Gastrocnemius medialis (tissue), 4 donors: ENCODE results near the gene GSTA4. TPM values are rescaled to one million over a fixed set of nuclear protein-coding genes. Genes with fewer than 3 reads are reported as not detected.
"Not testable (repeated sequence)": the region's sequence is repeated elsewhere in the genome, so short reads cannot be mapped to it uniquely, and the experiment has no call there.

ENCODE experiments used
- ATAC-seq, 2 donors: fragments of 150-250 bp; one replicate each; pipeline ENCODE4 v1.9.1; 2016
- DNase-seq, 2 donors: peaks; one replicate each; pipeline ENCODE4 v3.0.0-alpha.2; 2019
- H3K27ac ChIP-seq, 4 donors: fragments of 200-600 bp; sonication (generic); 1 replicate in 1 of 4; 2 replicates in 3 of 4; pipeline ENCODE4 v1.5.1; 2016 to 2018; ENCODE audit warnings: mild to moderate bottlenecking in 2 of 4, moderate library complexity in 1 of 4
- H3K27me3 ChIP-seq, 3 donors: fragments of 200-600 bp; sonication (generic) in 2 of 3; 1 replicate in 1 of 3; 2 replicates in 2 of 3; pipeline versions ENCODE4 v1.5.1 to v1.6.0; 2016 to 2019; ENCODE audit warnings: mild to moderate bottlenecking in 1 of 3, moderate library complexity in 1 of 3
- H3K36me3 ChIP-seq, 2 donors: fragments of 200-600 bp; sonication (generic) in 1 of 2; one replicate each; pipeline ENCODE4 v1.5.1; 2017 to 2018
- H3K4me1 ChIP-seq, 2 donors: fragments of 200-600 bp; sonication (generic) in 1 of 2; one replicate each; pipeline ENCODE4 v1.5.1; 2016 to 2017; ENCODE audit warnings: mild to moderate bottlenecking in 2 of 2
- H3K4me3 ChIP-seq, 4 donors: fragments of 200-600 bp; sonication (generic) in 3 of 4; 1 replicate in 1 of 4; 2 replicates in 3 of 4; pipeline ENCODE4 v1.5.1; 2016 to 2019; ENCODE audit warnings: mild to moderate bottlenecking in 2 of 4
- H3K9me3 ChIP-seq, 3 donors: fragments of 200-600 bp; sonication (generic) in 2 of 3; 1 replicate in 1 of 3; 2 replicates in 2 of 3; pipeline ENCODE4 v1.5.1; 2016 to 2019
- CTCF ChIP-seq, 5 experiments: fragments of 450-650 bp in 3 of 5; fragments of 200-600 bp in 2 of 5; sonication (generic) in 2 of 5; IDR thresholded peaks in 4 of 5; conservative IDR thresholded peaks in 1 of 5; 1 replicate in 4 of 5; 2 replicates in 1 of 5; pipeline ENCODE4 v1.5.1; 2016 to 2019; ENCODE audit warnings: antibody characterized with exemption in 5 of 5, mild to moderate bottlenecking in 3 of 5, moderate library complexity in 3 of 5
- POLR2A ChIP-seq, 2 donors: fragments of 450-650 bp; IDR thresholded peaks; one replicate each; pipeline ENCODE4 v1.6.1; 2017; ENCODE audit warnings: antibody characterized with exemption in 2 of 2, mild to moderate bottlenecking in 2 of 2, moderate library complexity in 2 of 2
- in situ Hi-C, 4 donors: fragments of 200-750 bp; cut with MboI; loops; one replicate each; pipeline versions ENCODE4 v1.15.0 to v1.8.0; 2017; ENCODE audit warnings: low sequenced_read_pairs in 4 of 4
- intact Hi-C: fragments of 100-400 bp; cut with DNase I; formaldehyde crosslinking; loops from one replicate; pipeline ENCODE4 v1.15.1; 2023; ENCODE audit warnings: low total_unique reads
- total RNA-seq, 4 donors: library from RNA; depleted of rRNA; stranded (reverse); fragments of >200 nt; gene quantifications; one replicate each; pipeline versions ENCODE4 v1.1.0 to v1.2.3, GENCODE V29; 2016

GSTA4 gene
- total RNA-seq, 4 donors from 2014 or later: 3.5 to 11.6 (median 10.0) TPM

GRCh38 chr6:53010504-53010903, 15.4 kb upstream of the GSTA4 start:
- no peaks in the 10 kb centered on the region for H3K4me1 ChIP-seq
- DNase-seq: no peak
- no peak for TF ChIP-seq CTCF (IDR thresholded peaks at IDR 0.05 in 4 of 5, conservative IDR thresholded peaks at IDR 0.05 in 1 of 5)
- TF ChIP-seq POLR2A (IDR thresholded peaks at IDR 0.05): no peak
- H3K27ac ChIP-seq: no peak overlapping the region
- H3K27me3 ChIP-seq: no peaks in the 10 kb centered on the region
- in situ Hi-C loops (no loop called here), intact Hi-C loops (no loop called here)
- no peaks in the 10 kb centered on the region for H3K9me3 ChIP-seq
- no peak for ATAC-seq
- peaks cover 6 to 95% of the 10 kb centered on the region in 2 donors for H3K36me3 ChIP-seq
- H3K4me3 ChIP-seq: no peak overlapping the region

- H3K4me1 ChIP-seq: no peaks in the 10 kb centered on the region
Observed at GRCh38 chr6:53009511-53009910, 14.4 kb upstream of the GSTA4 start.

GRCh38 chr6:53009056-53009455, 14.0 kb upstream of the GSTA4 start:
- Histone ChIP-seq H3K4me3 (no peak overlapping the region), H3K36me3 (peaks cover 8 to 95% of the 10 kb centered on the region in 2 donors), H3K9me3 (no peaks in the 10 kb centered on the region), H3K27ac (no peak overlapping the region), H3K4me1 (no peaks in the 10 kb centered on the region), H3K27me3 (no peaks in the 10 kb centered on the region)
- intact Hi-C loops (no loop called here), in situ Hi-C loops (no loop called here)
- no peak for DNase-seq
- TF ChIP-seq CTCF (IDR thresholded peaks at IDR 0.05 in 4 of 5, conservative IDR thresholded peaks at IDR 0.05 in 1 of 5) (no peak), POLR2A (IDR thresholded peaks at IDR 0.05) (no peak)
- ATAC-seq: no peak

More at GRCh38 chr6:53009511-53009910, 14.4 kb upstream of the GSTA4 start:
- Histone ChIP-seq H3K9me3 (no peaks in the 10 kb centered on the region), H3K36me3 (peaks cover 8 to 95% of the 10 kb centered on the region in 2 donors), H3K27ac (no peak overlapping the region), H3K27me3 (no peaks in the 10 kb centered on the region), H3K4me3 (no peak overlapping the region)
- TF ChIP-seq CTCF (IDR thresholded peaks at IDR 0.05 in 4 of 5, conservative IDR thresholded peaks at IDR 0.05 in 1 of 5) (no peak), POLR2A (IDR thresholded peaks at IDR 0.05) (no peak)
- no peak for ATAC-seq
- DNase-seq: no peak
- in situ Hi-C loops (no loop called here), intact Hi-C loops (no loop called here)

DNA sequence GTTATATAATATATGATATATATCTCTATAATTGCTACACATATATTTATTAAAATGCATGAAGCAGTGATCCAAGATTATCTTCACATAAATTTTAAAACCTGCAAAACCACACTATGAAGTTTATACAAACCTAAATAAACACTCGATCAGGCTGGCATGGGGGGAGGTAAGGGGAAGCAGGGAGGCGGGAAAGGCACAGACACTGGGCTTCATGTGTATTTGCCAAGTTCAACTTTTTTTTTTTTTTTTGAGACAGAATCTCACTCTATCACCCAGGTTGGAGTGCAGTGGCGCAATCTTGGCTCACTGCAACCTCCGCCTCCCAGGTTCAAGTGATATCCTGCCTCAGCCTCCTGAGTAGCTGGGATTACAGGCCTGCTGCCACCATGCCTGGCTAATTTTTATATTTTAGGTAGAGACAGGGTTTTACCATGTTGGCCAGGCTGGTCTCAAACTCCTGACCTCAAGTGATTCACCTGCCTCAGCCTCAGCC, 13.2 kb upstream of the GSTA4 start:
- intact Hi-C loops, ATAC-seq, H3K4me3 ChIP-seq, in situ Hi-C loops, H3K9me3 ChIP-seq, H3K4me1 ChIP-seq, H3K27me3 ChIP-seq, H3K27ac ChIP-seq, DNase-seq: not testable (repeated sequence)
- peaks cover 8 to 95% of the 10 kb centered on the region in 2 donors for H3K36me3 ChIP-seq

- DNase-seq (no peak), ATAC-seq (no peak)
Observed at GRCh38 chr6:53005663-53006250, 10.7 kb upstream of the GSTA4 start.

More at GRCh38 chr6:53005663-53006250, 10.7 kb upstream of the GSTA4 start:
- intact Hi-C loops (no loop called here), in situ Hi-C loops (no loop called here)
- Histone ChIP-seq H3K9me3 (no peaks in the 10 kb centered on the region), H3K36me3 (peaks cover 8 to 70% of the 10 kb centered on the region in 2 donors), H3K27me3 (no peaks in the 10 kb centered on the region), H3K4me3 (no peak overlapping the region), H3K27ac (no peak overlapping the region), H3K4me1 (no peaks in the 10 kb centered on the region)
- TF ChIP-seq POLR2A (IDR thresholded peaks at IDR 0.05) (no peak), CTCF (IDR thresholded peaks at IDR 0.05 in 4 of 5, conservative IDR thresholded peaks at IDR 0.05 in 1 of 5) (no peak)
